Nephron (organoid): ENCODE results near the gene MAP4K3.

Experiments
- H3K27ac Mint-ChIP-seq, 3 experiments: 2 replicates each; pipeline ENCODE4 v1.8.0; 2020; ENCODE audit warnings: mixed read lengths in 3 of 3, mild to moderate bottlenecking in 2 of 3, moderate library complexity in 1 of 3
- H3K27me3 Mint-ChIP-seq: 2 replicates; pipeline ENCODE4 v1.8.0; 2021; ENCODE audit warnings: low read depth, mild to moderate bottlenecking, moderate library complexity, mixed read lengths
- H3K36me3 Mint-ChIP-seq: 2 replicates; pipeline ENCODE4 v1.8.0; 2020; ENCODE audit warnings: low read depth, mixed read lengths
- H3K4me1 Mint-ChIP-seq: 2 replicates; pipeline ENCODE4 v1.8.0; 2020; ENCODE audit warnings: mixed read lengths
- H3K4me3 Mint-ChIP-seq, 3 experiments: 2 replicates each; pipeline ENCODE4 v1.8.0; 2020; ENCODE audit warnings: mild to moderate bottlenecking in 3 of 3, mixed read lengths in 3 of 3, moderate library complexity in 2 of 3
- H3K9me3 Mint-ChIP-seq: 2 replicates; pipeline ENCODE4 v1.8.0; 2020; ENCODE audit warnings: mixed read lengths
- TF ChIP-seq, protein P1 (sequence below), 3 experiments: fragments of 200-600 bp; sonication (generic); IDR thresholded peaks; one replicate each; pipeline ENCODE4 v1.5.0; 2021; ENCODE audit warnings: antibody characterized with exemption in 3 of 3; ENCODE audit not compliant: unreplicated experiment in 3 of 3

MAP4K3 gene

GRCh38 chr2:39228413-39229209, 208.5 kb downstream of the MAP4K3 start:
- peak overlapping the region in 1 of 3 experiments; percentile 86 for H3K27ac Mint-ChIP-seq
- no peaks in the 10 kb centered on the region for H3K9me3 Mint-ChIP-seq
- no peaks in the 10 kb centered on the region for H3K36me3 Mint-ChIP-seq
- H3K27me3 Mint-ChIP-seq, result no peaks in the 10 kb centered on the region
- TF ChIP-seq, protein P1, sequence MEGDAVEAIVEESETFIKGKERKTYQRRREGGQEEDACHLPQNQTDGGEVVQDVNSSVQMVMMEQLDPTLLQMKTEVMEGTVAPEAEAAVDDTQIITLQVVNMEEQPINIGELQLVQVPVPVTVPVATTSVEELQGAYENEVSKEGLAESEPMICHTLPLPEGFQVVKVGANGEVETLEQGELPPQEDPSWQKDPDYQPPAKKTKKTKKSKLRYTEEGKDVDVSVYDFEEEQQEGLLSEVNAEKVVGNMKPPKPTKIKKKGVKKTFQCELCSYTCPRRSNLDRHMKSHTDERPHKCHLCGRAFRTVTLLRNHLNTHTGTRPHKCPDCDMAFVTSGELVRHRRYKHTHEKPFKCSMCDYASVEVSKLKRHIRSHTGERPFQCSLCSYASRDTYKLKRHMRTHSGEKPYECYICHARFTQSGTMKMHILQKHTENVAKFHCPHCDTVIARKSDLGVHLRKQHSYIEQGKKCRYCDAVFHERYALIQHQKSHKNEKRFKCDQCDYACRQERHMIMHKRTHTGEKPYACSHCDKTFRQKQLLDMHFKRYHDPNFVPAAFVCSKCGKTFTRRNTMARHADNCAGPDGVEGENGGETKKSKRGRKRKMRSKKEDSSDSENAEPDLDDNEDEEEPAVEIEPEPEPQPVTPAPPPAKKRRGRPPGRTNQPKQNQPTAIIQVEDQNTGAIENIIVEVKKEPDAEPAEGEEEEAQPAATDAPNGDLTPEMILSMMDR (IDR thresholded peaks at IDR 0.05; ENCODE audit: unreplicated experiment in 3 of 3), result peak in 2 of 3 experiments; percentile 36 to 38
- peak overlapping the region; percentile 70 to 85 (median 83) for H3K4me3 Mint-ChIP-seq
- peaks cover 19% of the 10 kb centered on the region for H3K4me1 Mint-ChIP-seq

DNA sequence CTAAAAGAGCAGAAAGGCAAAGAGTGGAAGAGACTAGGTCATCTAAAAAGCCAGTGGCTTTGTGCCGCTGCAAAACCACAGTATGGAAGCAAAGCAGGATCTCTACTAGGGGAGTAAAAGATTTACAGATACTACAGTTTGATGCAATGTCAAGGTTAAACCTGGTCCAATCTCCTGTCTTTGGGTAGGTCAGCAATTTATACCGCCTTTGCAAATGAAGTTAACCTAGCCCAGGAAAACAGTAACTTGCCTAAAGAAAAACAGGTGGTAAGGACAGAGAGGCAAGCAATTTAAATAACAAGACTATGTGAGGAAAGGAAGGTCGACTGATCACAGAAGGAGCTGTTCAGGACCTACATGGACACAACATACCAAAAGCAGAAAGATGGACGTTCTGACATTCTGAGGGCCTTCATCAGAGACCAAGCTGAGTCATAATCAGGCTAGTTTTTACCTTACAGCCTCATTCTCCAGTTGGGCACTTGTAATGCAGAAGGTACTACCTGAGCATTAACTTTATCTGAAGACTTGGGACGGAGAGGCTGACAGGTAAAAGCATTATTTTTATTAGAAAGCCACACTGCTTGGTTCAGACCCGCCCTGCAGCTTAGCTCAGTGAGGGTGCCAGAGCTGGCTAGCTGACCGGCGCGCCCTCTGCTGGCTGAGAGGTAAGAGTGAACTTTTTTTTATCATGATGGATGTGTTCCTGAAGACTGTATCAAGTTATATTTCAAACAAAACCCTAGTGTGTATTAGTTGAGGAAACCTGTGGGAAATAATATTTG, 209.3 kb downstream of the MAP4K3 start:
- TF ChIP-seq, protein P1 (IDR thresholded peaks at IDR 0.05; ENCODE audit: unreplicated experiment in 3 of 3), result peak; percentile 85 to 95 (median 88)
- H3K9me3 Mint-ChIP-seq, result no peaks in the 10 kb centered on the region
- H3K4me3 Mint-ChIP-seq, result peak overlapping the region; percentile 70 to 85 (median 83)
- no peaks in the 10 kb centered on the region for H3K27me3 Mint-ChIP-seq
- peak overlapping the region in 2 of 3 experiments; percentile 62 to 86 for H3K27ac Mint-ChIP-seq
- H3K36me3 Mint-ChIP-seq, result no peaks in the 10 kb centered on the region
- H3K4me1 Mint-ChIP-seq, result peaks cover 19% of the 10 kb centered on the region

DNA sequence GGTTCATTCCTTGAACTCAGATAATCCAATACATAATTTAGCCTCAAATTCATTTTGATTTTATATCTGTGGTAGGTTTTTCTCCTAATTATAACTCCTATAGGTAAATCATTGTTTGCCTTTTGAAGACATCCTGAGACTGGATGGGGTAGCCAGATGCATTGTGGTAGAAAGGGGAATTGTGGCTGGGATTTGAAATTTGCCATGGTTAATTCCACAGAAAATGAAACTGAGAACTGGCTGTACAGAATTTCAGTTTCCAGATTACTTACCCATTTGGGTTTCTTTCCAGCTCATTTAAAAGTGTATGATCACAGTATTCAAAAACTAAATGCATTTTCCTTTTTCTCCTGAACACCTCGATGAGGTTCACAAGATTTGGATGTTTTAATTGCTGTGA, 211.5 kb downstream of the MAP4K3 start:
- TF ChIP-seq, protein P1 (IDR thresholded peaks at IDR 0.05; ENCODE audit: unreplicated experiment in 3 of 3), result no peak
- Mint-ChIP-seq H3K9me3 (no peaks in the 10 kb centered on the region), H3K4me1 (peaks cover 19% of the 10 kb centered on the region), H3K4me3 (no peak overlapping the region), H3K27ac (no peak overlapping the region), H3K27me3 (no peaks in the 10 kb centered on the region), H3K36me3 (no peaks in the 10 kb centered on the region)

GRCh38 chr2:39223909-39224308, 213.2 kb downstream of the MAP4K3 start:
- TF ChIP-seq, protein P1 (IDR thresholded peaks at IDR 0.05; ENCODE audit: unreplicated experiment in 3 of 3), result no peak
- H3K36me3 Mint-ChIP-seq, result no peaks in the 10 kb centered on the region
- peaks cover 14% of the 10 kb centered on the region for H3K4me1 Mint-ChIP-seq
- H3K27ac Mint-ChIP-seq, result no peak overlapping the region
- no peaks in the 10 kb centered on the region for H3K9me3 Mint-ChIP-seq
- no peak overlapping the region for H3K4me3 Mint-ChIP-seq
- H3K27me3 Mint-ChIP-seq, result no peaks in the 10 kb centered on the region

DNA sequence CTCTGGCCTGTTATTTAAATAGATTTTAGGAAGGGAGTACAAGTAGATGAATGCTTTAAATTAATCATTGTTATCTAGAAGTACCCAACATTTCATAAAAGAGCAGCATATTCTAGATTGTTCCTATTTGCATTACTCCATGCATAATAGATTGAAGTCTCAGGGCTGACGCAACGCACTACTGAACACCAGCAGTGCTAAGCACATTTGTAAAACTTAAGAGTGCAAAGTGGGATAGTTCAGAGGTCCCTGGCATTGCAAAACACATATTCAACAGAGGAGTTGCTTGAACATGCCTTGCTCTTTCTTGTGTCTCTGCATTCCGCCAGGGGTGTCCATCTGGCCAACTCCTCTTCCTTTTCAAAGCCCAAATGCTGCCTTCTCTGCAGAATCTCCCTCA, 215.6 kb downstream of the MAP4K3 start:
- Mint-ChIP-seq H3K27ac (no peak overlapping the region), H3K4me3 (no peak overlapping the region), H3K36me3 (no peaks in the 10 kb centered on the region), H3K27me3 (no peaks in the 10 kb centered on the region), H3K4me1 (no peaks in the 10 kb centered on the region), H3K9me3 (no peaks in the 10 kb centered on the region)
- TF ChIP-seq, protein P1 (IDR thresholded peaks at IDR 0.05; ENCODE audit: unreplicated experiment in 3 of 3), result no peak
